ENCODE measurements around the gene FHL3.

- TF ChIP-seq CTCF (conservative IDR thresholded peaks at IDR 0.05; ENCODE audit: low read depth, low read length) (no peak), EZH2 (IDR thresholded peaks at IDR 0.05; ENCODE audit: borderline replicate concordance, low read depth, low read length, poor library complexity, severe bottlenecking) (no peak)
These were observed 40.4 kb upstream of the FHL3 start for GRCh38 chr1:38045401-38046332.

Data from A673 (cell line).